ENCODE measurements around the gene S100A3. TPM values are rescaled to one million over a fixed set of nuclear protein-coding genes. Genes with fewer than 3 reads are reported as not detected.
"Not testable (repeated sequence)": the region's sequence is repeated elsewhere in the genome, so short reads cannot be mapped to it uniquely, and the experiment has no call there.

Gene S100A3
- total and polyA plus RNA-seq, 2 experiments from 2014 or later: 0.42 TPM; not detected in 1

DNA sequence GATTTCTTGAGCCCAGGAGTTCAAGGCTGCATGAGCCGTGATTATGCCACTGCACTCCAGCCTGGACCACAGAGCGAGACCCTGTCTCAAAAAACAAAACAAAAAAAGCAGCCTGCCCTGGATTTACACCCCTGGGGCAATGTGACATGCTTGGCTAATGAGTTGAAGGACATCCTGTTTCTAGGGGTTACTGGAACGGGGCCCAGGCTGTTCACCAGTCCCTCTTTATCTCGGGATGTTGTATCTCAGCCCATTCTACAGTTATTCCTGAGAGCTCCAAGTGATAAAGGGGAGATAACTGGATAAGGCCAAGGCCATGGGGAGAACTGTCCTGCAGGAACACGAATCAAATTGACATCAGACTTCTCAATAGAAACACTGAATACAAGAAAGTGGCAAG, 38.3 kb upstream of the S100A3 start:
- H3K9me3 ChIP-seq (ENCODE audit: low read depth): no peaks in the 10 kb centered on the region
- peaks cover 8% of the 10 kb centered on the region for H3K4me1 ChIP-seq (ENCODE audit: low read depth)
- no peak overlapping the region for H3K4me3 ChIP-seq
- H3K27ac ChIP-seq: no peak overlapping the region
- H3K36me3 ChIP-seq: no peaks in the 10 kb centered on the region
- TF ChIP-seq, protein P1, sequence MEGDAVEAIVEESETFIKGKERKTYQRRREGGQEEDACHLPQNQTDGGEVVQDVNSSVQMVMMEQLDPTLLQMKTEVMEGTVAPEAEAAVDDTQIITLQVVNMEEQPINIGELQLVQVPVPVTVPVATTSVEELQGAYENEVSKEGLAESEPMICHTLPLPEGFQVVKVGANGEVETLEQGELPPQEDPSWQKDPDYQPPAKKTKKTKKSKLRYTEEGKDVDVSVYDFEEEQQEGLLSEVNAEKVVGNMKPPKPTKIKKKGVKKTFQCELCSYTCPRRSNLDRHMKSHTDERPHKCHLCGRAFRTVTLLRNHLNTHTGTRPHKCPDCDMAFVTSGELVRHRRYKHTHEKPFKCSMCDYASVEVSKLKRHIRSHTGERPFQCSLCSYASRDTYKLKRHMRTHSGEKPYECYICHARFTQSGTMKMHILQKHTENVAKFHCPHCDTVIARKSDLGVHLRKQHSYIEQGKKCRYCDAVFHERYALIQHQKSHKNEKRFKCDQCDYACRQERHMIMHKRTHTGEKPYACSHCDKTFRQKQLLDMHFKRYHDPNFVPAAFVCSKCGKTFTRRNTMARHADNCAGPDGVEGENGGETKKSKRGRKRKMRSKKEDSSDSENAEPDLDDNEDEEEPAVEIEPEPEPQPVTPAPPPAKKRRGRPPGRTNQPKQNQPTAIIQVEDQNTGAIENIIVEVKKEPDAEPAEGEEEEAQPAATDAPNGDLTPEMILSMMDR (IDR thresholded peaks at IDR 0.05; ENCODE audit: low read depth, low read length): no peak
- no peak for DNase-seq (ENCODE audit: low read depth in 1 of 2, low spot score in 1 of 2)
- H3K27me3 ChIP-seq: no peaks in the 10 kb centered on the region

DNA sequence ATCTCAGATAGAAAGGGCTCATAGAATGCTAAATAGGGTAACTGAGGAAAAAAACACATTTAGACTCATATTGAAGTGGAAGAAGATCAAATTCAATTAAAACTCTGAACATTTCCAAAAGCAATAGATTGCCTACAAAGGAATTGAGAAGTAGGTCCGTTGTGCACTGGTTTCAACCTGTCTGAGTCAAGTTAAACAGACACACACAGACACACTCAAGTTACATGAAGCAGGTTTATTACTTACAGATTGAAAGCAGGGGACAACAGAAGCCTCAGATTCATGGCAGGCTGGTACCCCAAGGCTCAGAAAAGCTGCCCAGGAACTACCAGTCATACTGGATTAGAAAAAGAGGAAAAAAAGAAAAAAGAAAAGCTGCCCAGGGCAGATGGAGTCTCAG, 37.3 kb upstream of the S100A3 start:
- H3K4me3 ChIP-seq: no peak overlapping the region
- TF ChIP-seq, protein P1 (IDR thresholded peaks at IDR 0.05; ENCODE audit: low read depth, low read length): no peak
- DNase-seq (ENCODE audit: low read depth in 1 of 2, low spot score in 1 of 2): no peak
- no peak overlapping the region for H3K27ac ChIP-seq
- H3K36me3 ChIP-seq: no peaks in the 10 kb centered on the region
- no peaks in the 10 kb centered on the region for H3K9me3 ChIP-seq (ENCODE audit: low read depth)
- H3K4me1 ChIP-seq (ENCODE audit: low read depth): peaks cover 8% of the 10 kb centered on the region
- H3K27me3 ChIP-seq: no peaks in the 10 kb centered on the region

DNA sequence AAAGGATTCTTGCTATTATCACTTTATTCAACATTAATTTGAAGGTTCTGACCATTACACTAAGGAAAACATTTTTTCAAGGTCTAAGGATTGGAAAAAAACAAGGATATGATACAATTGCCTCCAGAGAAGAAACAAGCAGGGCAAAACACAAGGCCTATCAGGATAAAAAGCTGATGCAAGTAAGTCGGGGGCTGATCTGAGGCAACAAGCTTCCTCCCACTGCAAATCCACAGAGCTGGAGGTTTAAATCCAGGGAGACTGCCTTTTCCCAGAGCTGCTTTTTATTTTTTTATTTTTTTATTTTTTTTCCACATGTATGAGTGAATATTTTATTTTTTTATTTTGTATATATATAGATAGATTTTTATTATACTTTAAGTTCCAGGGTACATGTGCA, 35.9 kb upstream of the S100A3 start:
- TF ChIP-seq, protein P1 (IDR thresholded peaks at IDR 0.05; ENCODE audit: low read depth, low read length): no peak
- Histone ChIP-seq H3K4me3 (no peak overlapping the region), H3K27ac (no peak overlapping the region), H3K27me3 (no peaks in the 10 kb centered on the region), H3K36me3 (no peaks in the 10 kb centered on the region), H3K9me3 (ENCODE audit: low read depth) (no peaks in the 10 kb centered on the region), H3K4me1 (ENCODE audit: low read depth) (peaks cover 8% of the 10 kb centered on the region)
- peak in 1 of 2 donors; percentile 35 for DNase-seq (ENCODE audit: low read depth in 1 of 2, low spot score in 1 of 2)

DNA sequence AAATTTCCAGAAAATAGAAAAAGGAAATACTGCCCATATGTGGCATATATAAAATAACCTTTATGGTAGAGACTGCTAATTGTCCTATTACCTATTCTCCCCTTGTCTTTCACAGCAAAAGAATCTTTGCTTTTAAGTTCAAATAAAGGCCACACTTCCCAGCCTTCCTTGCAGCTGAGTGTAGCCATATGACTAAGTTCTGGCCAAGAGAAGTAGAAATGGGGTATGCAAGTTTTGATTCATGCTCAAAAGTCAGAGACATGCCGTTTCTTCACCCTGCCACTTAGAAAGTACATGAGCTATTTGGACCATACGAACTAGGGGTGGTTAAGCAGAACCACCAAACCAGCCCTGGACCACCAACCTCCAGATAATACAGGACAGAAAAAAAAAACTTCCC, 34.9 kb upstream of the S100A3 start:
- Histone ChIP-seq H3K27ac (no peak overlapping the region), H3K4me1 (ENCODE audit: low read depth) (peaks cover 8% of the 10 kb centered on the region), H3K27me3 (no peaks in the 10 kb centered on the region), H3K4me3 (no peak overlapping the region), H3K9me3 (ENCODE audit: low read depth) (no peaks in the 10 kb centered on the region), H3K36me3 (no peaks in the 10 kb centered on the region)
- TF ChIP-seq, protein P1 (IDR thresholded peaks at IDR 0.05; ENCODE audit: low read depth, low read length): no peak
- no peak for DNase-seq (ENCODE audit: low read depth in 1 of 2, low spot score in 1 of 2)

DNA sequence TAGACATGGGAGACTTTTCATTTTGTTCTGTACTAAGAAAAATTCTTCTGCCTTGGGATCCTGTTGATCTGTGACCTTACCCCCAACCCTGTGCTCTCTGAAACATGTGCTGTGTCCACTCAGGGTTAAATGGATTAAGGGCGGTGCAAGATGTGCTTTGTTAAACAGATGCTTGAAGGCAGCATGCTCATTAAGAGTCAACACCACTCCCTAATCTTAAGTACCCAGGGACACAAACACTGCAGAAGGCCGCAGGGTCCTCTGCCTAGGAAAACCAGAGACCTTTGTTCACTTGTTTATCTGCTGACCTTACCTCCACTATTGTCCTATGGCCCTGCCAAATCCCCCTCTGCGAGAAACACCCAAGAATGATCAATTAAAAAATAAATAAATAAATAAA, 34.5 kb upstream of the S100A3 start:
- DNase-seq (ENCODE audit: low read depth in 1 of 2, low spot score in 1 of 2); H3K4me1 ChIP-seq (ENCODE audit: low read depth); H3K36me3 ChIP-seq; H3K4me3 ChIP-seq; H3K27ac ChIP-seq; H3K27me3 ChIP-seq; H3K9me3 ChIP-seq (ENCODE audit: low read depth): not testable (repeated sequence)

DNA sequence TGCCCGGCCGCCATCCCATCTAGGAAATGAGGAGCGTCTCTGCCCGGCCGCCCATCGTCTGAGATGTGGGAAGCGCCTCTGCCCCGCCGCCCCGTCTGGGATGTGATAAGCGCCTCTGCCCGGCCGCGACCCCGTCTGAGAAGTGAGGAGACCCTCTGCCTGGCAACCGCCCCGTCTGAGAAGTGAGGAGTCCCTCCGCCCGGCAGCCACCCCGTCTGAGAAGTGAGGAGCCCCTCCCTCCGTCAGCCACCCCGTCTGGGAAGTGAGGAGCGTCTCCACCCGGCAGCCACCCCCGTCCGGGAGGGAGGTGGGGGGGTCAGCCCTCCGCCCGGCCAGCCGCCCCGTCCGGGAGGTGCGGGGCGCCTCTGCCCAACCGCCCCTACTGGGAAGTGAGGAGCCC, 33.8 kb upstream of the S100A3 start:
- H3K27me3 ChIP-seq; H3K4me3 ChIP-seq; H3K9me3 ChIP-seq (ENCODE audit: low read depth); DNase-seq (ENCODE audit: low read depth in 1 of 2, low spot score in 1 of 2); H3K4me1 ChIP-seq (ENCODE audit: low read depth); H3K36me3 ChIP-seq; H3K27ac ChIP-seq: not testable (repeated sequence)

DNA sequence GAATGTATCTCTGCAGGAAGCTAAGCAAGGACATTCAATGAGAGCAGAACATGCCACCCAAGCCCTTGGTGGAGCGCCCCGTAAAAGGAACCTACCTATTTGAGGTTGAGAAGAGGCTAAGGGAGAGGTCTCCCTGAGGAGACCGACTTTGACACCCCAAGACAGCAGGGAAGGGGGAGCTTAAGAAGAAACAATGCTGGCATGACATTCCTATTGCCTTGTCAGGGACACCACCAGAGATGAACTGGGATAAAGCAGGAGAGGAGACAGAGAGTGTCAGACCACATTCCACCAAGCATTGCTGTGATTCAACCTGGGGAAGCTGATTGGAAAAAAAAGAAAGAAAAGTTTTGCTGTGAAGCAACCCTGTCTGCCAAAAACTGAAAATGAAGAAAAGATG, 29.9 kb upstream of the S100A3 start:
- Histone ChIP-seq H3K27ac (no peak overlapping the region), H3K4me1 (ENCODE audit: low read depth) (peaks cover 5% of the 10 kb centered on the region), H3K36me3 (no peaks in the 10 kb centered on the region), H3K27me3 (no peaks in the 10 kb centered on the region), H3K4me3 (no peak overlapping the region), H3K9me3 (ENCODE audit: low read depth) (no peaks in the 10 kb centered on the region)
- no peak for DNase-seq (ENCODE audit: low read depth in 1 of 2, low spot score in 1 of 2)
- TF ChIP-seq, protein P1 (IDR thresholded peaks at IDR 0.05; ENCODE audit: low read depth, low read length): no peak
